IPS-20b (cell line): ENCODE measurements around the gene MSX2.

ENCODE experiments used
- H3K27ac ChIP-seq: one replicate; pipeline ENCODE4 v1.5.1; 2013; ENCODE audit warnings: low read length
- H3K27me3 ChIP-seq: 2 replicates; pipeline ENCODE4 v1.6.1; 2013; ENCODE audit warnings: mild to moderate bottlenecking, low read length, inconsistent platforms; ENCODE audit not compliant: insufficient read depth
- H3K36me3 ChIP-seq: 2 replicates; pipeline ENCODE4 v1.6.1; 2013; ENCODE audit warnings: low read depth, mild to moderate bottlenecking, inconsistent platforms, low read length, moderate library complexity; ENCODE audit not compliant: insufficient read depth
- H3K4me1 ChIP-seq: 2 replicates; pipeline ENCODE4 v1.6.1; 2013; ENCODE audit warnings: mild to moderate bottlenecking, control low read depth, inconsistent platforms, low read length, moderate library complexity; ENCODE audit not compliant: insufficient read depth
- H3K4me3 ChIP-seq: 2 replicates; pipeline ENCODE4 v1.5.1; 2013; ENCODE audit warnings: mild to moderate bottlenecking, low read length, inconsistent platforms
- H3K9ac ChIP-seq: 2 replicates; pipeline ENCODE4 v1.6.1; 2013; ENCODE audit warnings: low read depth, mild to moderate bottlenecking, inconsistent platforms, low read length, moderate library complexity
- H3K9me3 ChIP-seq: 2 replicates; pipeline ENCODE4 v1.6.1; 2013; ENCODE audit warnings: mild to moderate bottlenecking, low read depth, low read length, inconsistent platforms; ENCODE audit not compliant: insufficient read depth

Gene MSX2

GRCh38 chr5:174729075-174729680 lies 4.8 kb downstream of the MSX2 start:
- Histone ChIP-seq H3K9me3 (peaks cover 4% of the 10 kb centered on the region; the same call in 1 of the 2 replicates), H3K27ac (no peak overlapping the region), H3K27me3 (peaks cover 99% of the 10 kb centered on the region), H3K4me1 (peaks cover 19% of the 10 kb centered on the region), H3K36me3 (no peaks in the 10 kb centered on the region; the same call in 1 of the 2 replicates), H3K4me3 (peak overlapping the region; percentile 36), H3K9ac (no peak overlapping the region)

- Histone ChIP-seq H3K9ac (no peak overlapping the region), H3K27ac (no peak overlapping the region), H3K4me3 (peak overlapping the region; percentile 53), H3K4me1 (peaks cover 29% of the 10 kb centered on the region), H3K27me3 (peaks cover 100% of the 10 kb centered on the region), H3K36me3 (no peaks in the 10 kb centered on the region; the same call in 1 of the 2 replicates), H3K9me3 (peaks cover 4% of the 10 kb centered on the region; the same call in 1 of the 2 replicates)
These were observed 7.0 kb downstream of the MSX2 start for GRCh38 chr5:174731214-174732035.

GRCh38 chr5:174732036-174733020 lies 7.9 kb downstream of the MSX2 start:
- peaks cover 100% of the 10 kb centered on the region for H3K27me3 ChIP-seq
- peaks cover 4% of the 10 kb centered on the region; the same call in 1 of the 2 replicates for H3K9me3 ChIP-seq
- H3K4me1 ChIP-seq = peaks cover 31% of the 10 kb centered on the region
- H3K36me3 ChIP-seq = no peaks in the 10 kb centered on the region; the same call in 1 of the 2 replicates
- H3K9ac ChIP-seq = no peak overlapping the region
- no peak overlapping the region for H3K27ac ChIP-seq
- H3K4me3 ChIP-seq = peak overlapping the region; percentile 53

GRCh38 chr5:174733091-174733690 lies 8.8 kb downstream of the MSX2 start:
- Histone ChIP-seq H3K9ac (no peak overlapping the region), H3K9me3 (peaks cover 4% of the 10 kb centered on the region; the same call in 1 of the 2 replicates), H3K36me3 (no peaks in the 10 kb centered on the region; the same call in 1 of the 2 replicates), H3K4me3 (peak overlapping the region; percentile 37; the same call in 1 of the 2 replicates), H3K4me1 (peaks cover 24% of the 10 kb centered on the region), H3K27me3 (peaks cover 100% of the 10 kb centered on the region), H3K27ac (no peak overlapping the region)

GRCh38 chr5:174733836-174734235 lies 9.5 kb downstream of the MSX2 start:
- no peak overlapping the region for H3K4me3 ChIP-seq
- peaks cover 100% of the 10 kb centered on the region for H3K27me3 ChIP-seq
- peaks cover 20% of the 10 kb centered on the region; the same call in 1 of the 2 replicates for H3K4me1 ChIP-seq
- no peak overlapping the region for H3K9ac ChIP-seq
- no peaks in the 10 kb centered on the region; the same call in 1 of the 2 replicates for H3K36me3 ChIP-seq
- H3K27ac ChIP-seq = no peak overlapping the region
- peaks cover 4% of the 10 kb centered on the region; the same call in 1 of the 2 replicates for H3K9me3 ChIP-seq

- Histone ChIP-seq H3K9ac (no peak overlapping the region), H3K4me1 (peaks cover 20% of the 10 kb centered on the region; the same call in 1 of the 2 replicates), H3K9me3 (peaks cover 4% of the 10 kb centered on the region; the same call in 1 of the 2 replicates), H3K4me3 (peak overlapping the region; percentile 79), H3K36me3 (no peaks in the 10 kb centered on the region; the same call in 1 of the 2 replicates), H3K27me3 (peaks cover 92% of the 10 kb centered on the region), H3K27ac (no peak overlapping the region)
These were observed 10.5 kb downstream of the MSX2 start for GRCh38 chr5:174734571-174735497.

GRCh38 chr5:174735498-174736330 lies 11.3 kb downstream of the MSX2 start:
- peaks cover 83% of the 10 kb centered on the region for H3K27me3 ChIP-seq
- H3K36me3 ChIP-seq = no peaks in the 10 kb centered on the region
- H3K4me1 ChIP-seq = peaks cover 20% of the 10 kb centered on the region; the same call in 1 of the 2 replicates
- H3K27ac ChIP-seq = no peak overlapping the region
- H3K9ac ChIP-seq = no peak overlapping the region
- peak overlapping the region; percentile 79 for H3K4me3 ChIP-seq
- H3K9me3 ChIP-seq = peaks cover 4% of the 10 kb centered on the region; the same call in 1 of the 2 replicates

- Histone ChIP-seq H3K4me1 (peaks cover 17% of the 10 kb centered on the region; the same call in 1 of the 2 replicates), H3K36me3 (no peaks in the 10 kb centered on the region), H3K9ac (no peak overlapping the region), H3K9me3 (peaks cover 2% of the 10 kb centered on the region; the same call in 1 of the 2 replicates), H3K27me3 (peaks cover 77% of the 10 kb centered on the region), H3K27ac (no peak overlapping the region), H3K4me3 (no peak overlapping the region)
These were observed 11.9 kb downstream of the MSX2 start for GRCh38 chr5:174736331-174736721.

- peaks cover 73% of the 10 kb centered on the region for H3K27me3 ChIP-seq
These were observed 12.4 kb downstream of the MSX2 start for GRCh38 chr5:174736777-174737176.

More at GRCh38 chr5:174736777-174737176, 12.4 kb downstream of the MSX2 start:
- no peak overlapping the region for H3K27ac ChIP-seq
- H3K4me1 ChIP-seq = peaks cover 14% of the 10 kb centered on the region; the same call in 1 of the 2 replicates
- no peaks in the 10 kb centered on the region for H3K36me3 ChIP-seq
- H3K9ac ChIP-seq = no peak overlapping the region
- H3K9me3 ChIP-seq = no peaks in the 10 kb centered on the region; the same call in 1 of the 2 replicates
- H3K4me3 ChIP-seq = no peak overlapping the region
